Uterus (tissue), 4 donors: ENCODE results near the gene SLBP. TPM values are rescaled to one million over a fixed set of nuclear protein-coding genes. Genes with fewer than 3 reads are reported as not detected.
A peak's percentile ranks its signal among the peaks of the same experiment; 100 is the strongest.

ENCODE experiments used
- DNase-seq, 2 donors: peaks; one replicate each; pipeline ENCODE4 v3.0.0-alpha.2; 2019 to 2020
- H3K27ac ChIP-seq, 2 donors: fragments of 200-600 bp; sonication (generic); 1 replicate in 1 of 2; 2 replicates in 1 of 2; pipeline ENCODE4 v1.5.1; 2016 to 2018
- H3K27me3 ChIP-seq, 2 donors: fragments of 200-600 bp; sonication (generic); one replicate each; pipeline ENCODE4 v1.5.1; 2018 to 2019; ENCODE audit warnings: control low read depth in 1 of 2
- H3K36me3 ChIP-seq, 2 donors: fragments of 200-600 bp; sonication (generic); one replicate each; pipeline ENCODE4 v1.5.1; 2019; ENCODE audit warnings: control low read depth in 1 of 2
- H3K4me1 ChIP-seq, 2 donors: fragments of 200-600 bp; sonication (generic); one replicate each; pipeline ENCODE4 v1.5.1; 2018 to 2019; ENCODE audit warnings: control low read depth in 1 of 2
- H3K4me3 ChIP-seq, 2 donors: fragments of 200-600 bp; sonication (generic); 1 replicate in 1 of 2; 2 replicates in 1 of 2; pipeline ENCODE4 v1.5.1; 2018 to 2019; ENCODE audit warnings: mild to moderate bottlenecking in 1 of 2
- H3K9me3 ChIP-seq, 2 donors: fragments of 200-600 bp; sonication (generic); one replicate each; pipeline ENCODE4 v1.5.1; 2019; ENCODE audit warnings: control low read depth in 1 of 2
- CTCF ChIP-seq, 4 experiments: fragments of 200-600 bp in 2 of 4; fragments of 450-650 bp in 2 of 4; sonication (generic) in 2 of 4; IDR thresholded peaks; one replicate each; pipeline ENCODE4 v1.5.1; 2016 to 2019; ENCODE audit warnings: antibody characterized with exemption in 4 of 4, mild to moderate bottlenecking in 2 of 4, moderate library complexity in 1 of 4
- POLR2A ChIP-seq, 2 donors: fragments of 450-650 bp; IDR thresholded peaks; one replicate each; pipeline ENCODE4 v1.6.1; 2016; ENCODE audit warnings: antibody characterized with exemption in 2 of 2, mild to moderate bottlenecking in 1 of 2, moderate library complexity in 1 of 2
- intact Hi-C: fragments of 100-400 bp; cut with DNase I; formaldehyde crosslinking; loops from one replicate; pipeline ENCODE4 v1.15.1; 2023; ENCODE audit warnings: low total_unique reads
- total RNA-seq, 4 donors: library from RNA; depleted of rRNA in 3 of 4; stranded (reverse); fragments of >200 nt in 3 of 4; gene quantifications; one replicate each; pipeline versions ENCODE4 v1.1.0 to v1.2.4, GENCODE V29; 2014 to 2023
- donor health status: DM: yes; HTN: yes; CAD: no.

SLBP gene
- total RNA-seq, 4 donors from 2014 or later: 25.0 to 56.4 (median 41.4) TPM

GRCh38 chr4:1722551-1723118, 10.5 kb upstream of the SLBP start:
- H3K27me3 ChIP-seq: no peaks in the 10 kb centered on the region
- no peak for DNase-seq
- H3K27ac ChIP-seq: no peak overlapping the region
- no peaks in the 10 kb centered on the region for H3K9me3 ChIP-seq
- TF ChIP-seq CTCF (IDR thresholded peaks at IDR 0.05): no peak
- no peak for TF ChIP-seq POLR2A (IDR thresholded peaks at IDR 0.05)
- H3K4me3 ChIP-seq: no peak overlapping the region
- no peaks in the 10 kb centered on the region for H3K36me3 ChIP-seq
- peaks cover 0 to 19% of the 10 kb centered on the region in 2 donors for H3K4me1 ChIP-seq
- intact Hi-C loops: loop anchor here (5.0 kb wide), 1 partner anchor 135 kb away; the partner anchor contains the start of gene LETM1

GRCh38 chr4:1721666-1722550, 9.8 kb upstream of the SLBP start:
- DNase-seq: no peak
- TF ChIP-seq CTCF (IDR thresholded peaks at IDR 0.05): no peak
- no peak for TF ChIP-seq POLR2A (IDR thresholded peaks at IDR 0.05)
- Histone ChIP-seq H3K9me3 (no peaks in the 10 kb centered on the region), H3K4me1 (peaks cover 0 to 19% of the 10 kb centered on the region in 2 donors), H3K36me3 (no peaks in the 10 kb centered on the region), H3K27me3 (no peaks in the 10 kb centered on the region), H3K27ac (no peak overlapping the region), H3K4me3 (peak overlapping the region; percentile 52 to 84)
- intact Hi-C loops: loop anchor here (5.0 kb wide), 1 partner anchor 135 kb away; the partner anchor contains the start of gene LETM1

DNA sequence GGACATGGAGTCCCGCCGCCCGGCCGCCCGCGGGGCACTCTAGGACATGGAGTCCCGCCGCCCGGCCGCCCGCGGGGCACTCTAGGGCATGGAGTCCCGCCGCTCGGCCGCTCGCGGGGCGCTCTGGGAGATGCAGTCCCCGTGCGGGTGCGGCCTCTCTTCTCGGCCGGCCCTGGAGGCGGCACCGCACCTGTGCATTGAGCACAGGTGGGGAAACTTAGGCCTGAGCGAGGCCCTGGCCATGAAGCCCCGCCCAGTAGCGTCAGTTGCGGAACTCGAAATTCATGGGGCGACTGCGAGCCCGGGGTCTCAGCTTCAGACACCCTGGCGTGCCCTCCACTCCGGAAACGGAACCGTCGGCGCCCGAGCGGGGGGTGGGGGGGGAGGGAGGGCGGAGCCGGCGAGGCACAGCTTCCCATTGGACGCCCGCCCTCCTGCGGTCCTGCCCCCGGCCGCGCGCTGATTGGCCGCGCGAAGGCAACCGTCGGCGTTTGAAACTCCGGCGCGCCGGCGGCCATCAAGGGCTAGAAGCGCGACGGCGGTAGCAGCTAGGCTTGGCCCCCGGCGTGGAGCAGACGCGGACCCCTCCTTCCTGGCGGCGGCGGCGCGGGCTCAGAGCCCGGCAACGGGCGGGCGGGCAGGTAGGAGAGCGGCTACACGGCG, 9.0 kb upstream of the SLBP start, which contains the start of the genes TACC3 and TMEM129:
TSS of gene TACC3 (plus strand) at position 519 of the 663 bp plus-strand sequence. CDS start 1,901 bp downstream, outside the sequence.
TSS of gene TMEM129 (minus strand) at position 321 of the 663 bp plus-strand sequence. CDS start 486 bp downstream, outside the sequence.
- intact Hi-C loops: loop anchor here (5.0 kb wide), 1 partner anchor 136 kb away; the partner anchor contains the start of gene LETM1
- TF ChIP-seq POLR2A (IDR thresholded peaks at IDR 0.05) (peak; percentile 54 to 56), CTCF (IDR thresholded peaks at IDR 0.05) (peak in 1 of 4 experiments; percentile 34)

DNA sequence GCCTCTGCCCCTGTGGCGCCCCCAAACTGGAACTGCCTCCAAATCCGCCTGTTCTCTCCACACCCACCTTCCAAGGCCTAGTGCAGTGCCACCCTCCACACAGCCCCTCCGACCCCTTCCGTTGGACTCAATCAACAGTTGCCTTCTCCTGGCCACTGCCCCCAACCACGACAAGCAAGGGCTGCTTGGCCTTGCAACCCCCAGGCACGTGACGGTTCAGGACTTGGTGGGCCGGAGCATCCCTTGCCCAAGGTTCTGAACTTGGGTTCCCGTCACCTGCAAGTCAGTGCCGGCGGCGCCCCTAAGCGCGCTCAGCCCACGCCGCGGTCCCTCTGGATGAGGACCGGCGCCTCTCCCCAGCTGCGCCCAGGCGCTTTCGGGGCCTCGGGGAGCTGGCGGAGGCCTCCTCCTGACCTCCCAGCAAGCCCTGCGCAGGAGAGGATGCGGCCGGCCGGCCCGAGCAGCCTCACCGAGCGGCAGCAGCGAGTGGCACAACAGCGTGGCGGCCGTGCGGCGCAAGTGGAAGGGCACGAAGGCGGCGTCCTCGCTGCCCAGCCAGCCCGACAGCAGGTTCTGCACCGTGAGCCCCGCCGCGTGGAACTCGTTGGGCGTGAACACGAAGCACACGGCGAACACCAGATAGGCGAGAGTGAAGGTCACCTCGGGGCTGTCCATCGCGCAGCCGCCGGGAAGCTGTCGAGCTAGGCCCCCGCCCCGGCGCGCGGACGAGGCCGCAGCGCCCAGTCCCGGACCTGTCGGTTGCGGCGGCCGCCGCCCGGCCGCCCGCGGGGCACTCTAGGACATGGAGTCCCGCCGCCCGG, 8.3 kb upstream of the SLBP start:
- no peak for DNase-seq
- Histone ChIP-seq H3K4me1 (peaks cover 0 to 19% of the 10 kb centered on the region in 2 donors), H3K27ac (peak overlapping the region; percentile 78 to 87), H3K36me3 (no peaks in the 10 kb centered on the region), H3K9me3 (no peaks in the 10 kb centered on the region), H3K4me3 (peak overlapping the region; percentile 52 to 84), H3K27me3 (no peaks in the 10 kb centered on the region)
- TF ChIP-seq POLR2A (IDR thresholded peaks at IDR 0.05) (no peak), CTCF (IDR thresholded peaks at IDR 0.05) (no peak)
- intact Hi-C loops: loop anchor here (5.0 kb wide), 1 partner anchor 137 kb away; the partner anchor contains the start of gene LETM1

More for the DNA sequence above, 9.0 kb upstream of the SLBP start, which contains the start of the genes TACC3 and TMEM129:
- peak within 1 kb of the TSS; percentile 52 to 84 for H3K4me3 ChIP-seq
- H3K4me1 ChIP-seq: peaks cover 0 to 19% of the 10 kb centered on the region in 2 donors
- H3K27ac ChIP-seq: peak within 1 kb of the TSS; percentile 78 to 87
- H3K36me3 ChIP-seq: no peaks in the 10 kb centered on the region
- DNase-seq: peak; percentile 92
- H3K27me3 ChIP-seq: no peaks in the 10 kb centered on the region
- no peaks in the 10 kb centered on the region for H3K9me3 ChIP-seq
